ENCODE results near the gene TSGA10IP.

The TSGA10IP gene

DNA sequence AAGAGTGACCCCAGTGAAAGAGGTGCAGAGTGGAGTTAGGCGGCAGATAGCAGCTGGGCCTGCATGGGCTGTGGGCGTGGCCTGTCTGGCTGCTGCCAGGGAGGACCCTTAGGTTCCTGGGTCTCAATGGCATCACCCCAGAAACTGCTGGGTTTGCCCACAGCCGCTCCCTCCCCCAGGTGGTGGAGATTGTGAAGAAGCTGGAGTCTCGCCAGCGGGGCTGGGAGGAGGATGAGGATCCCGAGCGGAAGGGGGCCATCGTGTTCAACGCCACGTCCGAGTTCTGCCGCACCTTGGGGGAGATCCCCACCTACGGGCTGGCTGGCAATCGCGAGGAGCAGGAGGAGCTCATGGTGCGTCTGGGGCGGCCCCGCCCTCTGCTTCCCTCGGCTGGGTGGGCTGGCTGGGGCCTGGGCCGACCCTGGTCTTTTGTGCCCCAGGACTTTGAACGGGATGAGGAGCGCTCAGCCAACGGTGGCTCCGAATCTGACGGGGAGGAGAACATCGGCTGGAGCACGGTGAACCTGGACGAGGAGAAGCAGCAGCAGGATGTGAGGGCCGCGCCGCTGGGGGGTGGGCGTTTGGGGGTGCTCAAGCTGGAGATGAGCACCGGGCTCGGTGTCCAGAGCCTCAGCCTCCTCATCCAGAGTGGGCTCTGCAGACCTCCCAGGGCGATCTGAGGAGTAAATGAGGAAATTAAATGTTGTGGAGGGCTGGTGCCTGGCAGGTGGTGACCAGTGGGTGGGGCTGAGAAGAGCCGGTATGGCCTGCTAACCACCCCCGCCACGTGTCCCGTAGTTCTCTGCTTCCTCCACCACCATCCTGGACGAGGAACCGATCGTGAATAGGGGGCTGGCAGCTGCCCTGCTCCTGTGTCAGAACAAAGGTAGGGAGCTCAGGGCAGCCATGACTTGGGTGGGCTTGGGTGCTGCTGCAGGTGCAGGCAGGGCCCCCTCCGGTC lies 31.2 kb downstream of the TSGA10IP start:
- no peak for DNase-seq (ENCODE audit: low read depth)
- TF ChIP-seq, protein P1, sequence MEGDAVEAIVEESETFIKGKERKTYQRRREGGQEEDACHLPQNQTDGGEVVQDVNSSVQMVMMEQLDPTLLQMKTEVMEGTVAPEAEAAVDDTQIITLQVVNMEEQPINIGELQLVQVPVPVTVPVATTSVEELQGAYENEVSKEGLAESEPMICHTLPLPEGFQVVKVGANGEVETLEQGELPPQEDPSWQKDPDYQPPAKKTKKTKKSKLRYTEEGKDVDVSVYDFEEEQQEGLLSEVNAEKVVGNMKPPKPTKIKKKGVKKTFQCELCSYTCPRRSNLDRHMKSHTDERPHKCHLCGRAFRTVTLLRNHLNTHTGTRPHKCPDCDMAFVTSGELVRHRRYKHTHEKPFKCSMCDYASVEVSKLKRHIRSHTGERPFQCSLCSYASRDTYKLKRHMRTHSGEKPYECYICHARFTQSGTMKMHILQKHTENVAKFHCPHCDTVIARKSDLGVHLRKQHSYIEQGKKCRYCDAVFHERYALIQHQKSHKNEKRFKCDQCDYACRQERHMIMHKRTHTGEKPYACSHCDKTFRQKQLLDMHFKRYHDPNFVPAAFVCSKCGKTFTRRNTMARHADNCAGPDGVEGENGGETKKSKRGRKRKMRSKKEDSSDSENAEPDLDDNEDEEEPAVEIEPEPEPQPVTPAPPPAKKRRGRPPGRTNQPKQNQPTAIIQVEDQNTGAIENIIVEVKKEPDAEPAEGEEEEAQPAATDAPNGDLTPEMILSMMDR (conservative IDR thresholded peaks at IDR 0.05; ENCODE audit: low read depth, low read length) = no peak
- H3K4me3 ChIP-seq (ENCODE audit: low read depth, low read length) = no peak overlapping the region

GRCh38 chr11:65977621-65978390 lies 32.5 kb downstream of the TSGA10IP start:
- no peak for DNase-seq (ENCODE audit: low read depth)
- no peak overlapping the region for H3K4me3 ChIP-seq (ENCODE audit: low read depth, low read length)
- TF ChIP-seq, protein P1 (conservative IDR thresholded peaks at IDR 0.05; ENCODE audit: low read depth, low read length) = no peak

- TF ChIP-seq, protein P1 (conservative IDR thresholded peaks at IDR 0.05; ENCODE audit: low read depth, low read length) = no peak
- H3K4me3 ChIP-seq (ENCODE audit: low read depth, low read length) = no peak overlapping the region
- DNase-seq (ENCODE audit: low read depth) = no peak
Measured at GRCh38 chr11:65978391-65979238, 33.3 kb downstream of the TSGA10IP start.

DNA sequence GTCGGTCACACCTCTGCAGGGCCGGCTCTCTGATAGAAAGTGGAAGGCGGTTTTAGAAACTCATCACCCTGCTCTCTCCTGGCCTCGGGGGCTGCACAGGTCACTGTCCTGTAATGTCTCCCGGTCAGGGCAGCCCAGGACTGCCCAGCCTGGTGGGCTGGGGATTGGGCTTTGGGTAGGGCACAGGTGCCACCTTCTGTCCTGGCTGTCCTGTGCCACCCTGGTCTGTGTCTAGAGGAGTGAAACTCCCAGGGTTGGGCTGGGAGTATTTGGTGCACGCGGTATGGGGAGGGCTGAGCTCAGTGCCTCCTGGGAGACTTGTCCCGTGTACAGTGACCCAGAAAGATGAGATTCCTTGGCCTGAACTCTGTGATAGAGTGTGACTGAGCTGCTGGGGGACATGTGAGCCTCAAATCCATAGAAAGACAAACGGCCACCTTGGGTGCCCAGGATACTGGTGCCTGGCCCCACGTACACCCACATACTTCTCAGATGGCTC lies 34.0 kb downstream of the TSGA10IP start:
- no peak overlapping the region for H3K4me3 ChIP-seq (ENCODE audit: low read depth, low read length)
- DNase-seq (ENCODE audit: low read depth) = no peak
- TF ChIP-seq, protein P1 (conservative IDR thresholded peaks at IDR 0.05; ENCODE audit: low read depth, low read length) = no peak

DNA sequence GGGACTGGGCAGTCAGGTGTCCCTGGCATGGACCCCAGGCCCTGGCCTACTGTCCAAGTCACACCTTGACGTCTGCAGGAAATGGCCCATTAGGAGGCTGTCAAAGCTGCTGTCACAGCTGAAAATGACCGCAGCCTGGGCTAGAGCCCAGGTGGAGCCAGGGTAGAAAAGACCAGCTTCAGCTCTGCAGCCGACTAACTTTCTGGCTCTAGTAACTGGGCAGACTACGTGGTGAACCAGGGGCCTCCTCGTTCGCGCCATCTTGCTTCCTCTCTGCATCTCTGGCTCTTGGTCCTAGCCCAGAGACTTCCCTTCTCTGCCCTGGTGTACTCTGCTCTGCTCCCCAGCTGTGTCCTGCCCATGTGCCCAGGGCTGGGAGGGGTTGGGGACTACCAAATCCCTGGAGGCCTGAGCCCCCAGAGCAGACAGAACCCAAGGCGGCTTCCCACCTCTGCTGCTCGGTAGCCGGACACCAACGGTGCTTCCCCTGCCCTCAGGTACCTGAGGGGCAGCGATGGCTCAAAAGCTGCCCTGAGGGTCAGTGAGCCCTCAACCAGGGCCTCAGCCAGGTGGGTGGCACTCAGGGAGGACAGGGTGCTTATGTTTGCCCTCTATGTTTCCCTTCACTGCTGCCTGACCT lies 35.9 kb downstream of the TSGA10IP start:
- DNase-seq (ENCODE audit: low read depth) = no peak
- TF ChIP-seq, protein P1 (conservative IDR thresholded peaks at IDR 0.05; ENCODE audit: low read depth, low read length) = no peak
- H3K4me3 ChIP-seq (ENCODE audit: low read depth, low read length) = no peak overlapping the region

Measured in choroid plexus epithelial cell (primary cell).